ENCODE results near the gene CDH2.

DNA sequence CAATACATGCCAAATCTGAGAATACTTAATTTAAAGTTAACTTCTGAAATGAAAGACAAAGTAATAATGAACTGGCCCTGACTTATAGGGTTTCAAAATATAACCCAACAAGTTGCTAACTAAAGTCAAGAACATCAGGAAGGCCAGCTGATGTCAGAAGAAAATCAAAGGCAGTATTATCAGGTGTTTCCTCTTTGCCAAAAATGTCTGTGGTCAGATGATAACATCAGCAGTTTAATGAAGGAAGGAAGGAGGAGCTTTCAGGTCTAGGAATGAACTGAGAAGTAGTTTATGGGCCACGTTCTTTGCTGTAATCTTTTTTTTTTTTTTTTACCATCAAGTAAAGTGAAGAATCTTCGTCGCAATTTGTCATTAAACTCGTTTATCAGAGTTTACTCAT, 40.9 kb downstream of the CDH2 start:
- TF ChIP-seq, protein P1, sequence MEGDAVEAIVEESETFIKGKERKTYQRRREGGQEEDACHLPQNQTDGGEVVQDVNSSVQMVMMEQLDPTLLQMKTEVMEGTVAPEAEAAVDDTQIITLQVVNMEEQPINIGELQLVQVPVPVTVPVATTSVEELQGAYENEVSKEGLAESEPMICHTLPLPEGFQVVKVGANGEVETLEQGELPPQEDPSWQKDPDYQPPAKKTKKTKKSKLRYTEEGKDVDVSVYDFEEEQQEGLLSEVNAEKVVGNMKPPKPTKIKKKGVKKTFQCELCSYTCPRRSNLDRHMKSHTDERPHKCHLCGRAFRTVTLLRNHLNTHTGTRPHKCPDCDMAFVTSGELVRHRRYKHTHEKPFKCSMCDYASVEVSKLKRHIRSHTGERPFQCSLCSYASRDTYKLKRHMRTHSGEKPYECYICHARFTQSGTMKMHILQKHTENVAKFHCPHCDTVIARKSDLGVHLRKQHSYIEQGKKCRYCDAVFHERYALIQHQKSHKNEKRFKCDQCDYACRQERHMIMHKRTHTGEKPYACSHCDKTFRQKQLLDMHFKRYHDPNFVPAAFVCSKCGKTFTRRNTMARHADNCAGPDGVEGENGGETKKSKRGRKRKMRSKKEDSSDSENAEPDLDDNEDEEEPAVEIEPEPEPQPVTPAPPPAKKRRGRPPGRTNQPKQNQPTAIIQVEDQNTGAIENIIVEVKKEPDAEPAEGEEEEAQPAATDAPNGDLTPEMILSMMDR (conservative IDR thresholded peaks at IDR 0.05 in 1 of 2, IDR thresholded peaks at IDR 0.05 in 1 of 2; ENCODE audit: low read depth in 1 of 2, low read length in 2 of 2) = no peak
- no peak for TF ChIP-seq EZH2 (IDR thresholded peaks at IDR 0.05; ENCODE audit: low read length, missing control alignments)
